HepG2 (cell line): ENCODE measurements around the gene KLHDC4. TPM values are rescaled to one million over a fixed set of nuclear protein-coding genes. Genes with fewer than 3 reads are reported as not detected.

Experiments used
- ATAC-seq: fragments of 200-7000 bp; cut with Tn5 transposase; 3 replicates; pipeline ENCODE4 v1.9.1; 2020; ENCODE audit warnings: mild to moderate bottlenecking, moderate library complexity
- BruUV-seq: library from RNA; stranded (reverse); fragments of 400-500 nt; replicated peaks from 2 replicates; lab custom pipeline; 2021; lab: Mats Ljungman, UMichigan
- CTCF ChIA-PET: fragments of 300-600 bp; formaldehyde crosslinking; extraction: SDS; loops from one replicate; lab custom pipeline; 2021; ENCODE audit warnings: low total read pairs, inconsistent platforms, low intra/inter-chr PET ratio; lab: Yijun Ruan, JAX
- POLR2A ChIA-PET: fragments of 350-600 bp; sonication (Branson Sonifier 250); formaldehyde crosslinking; loops from one replicate; lab custom pipeline; 2020; ENCODE audit warnings: antibody characterized with exemption, inconsistent platforms; lab: Yijun Ruan, JAX
- DNase-seq: peaks from one replicate; pipeline ENCODE4 v3.0.0-alpha.2; 2015; ENCODE audit warnings: low spot score
- FAIRE-seq: peaks from 3 replicates; lab custom pipeline; 2011; peaks lifted over from hg19 to GRCh38; lab: Jason Lieb, UNC
- H2AFZ ChIP-seq: one replicate; pipeline ENCODE4 v1.6.1; 2011; ENCODE audit warnings: low read length, inconsistent platforms
- H3K27ac ChIP-seq: fragments of 300-600 bp; 3 replicates; pipeline ENCODE4 v1.8.0; 2011; ENCODE audit warnings: mixed run types, mild to moderate bottlenecking, mixed read lengths, low read length, inconsistent platforms; ENCODE audit not compliant: insufficient read depth; ENCODE audit errors: extremely low read length
- H3K27me3 ChIP-seq, 2 experiments: fragments of 200-600 bp in 1 of 2; 2 replicates in 1 of 2; 3 replicates in 1 of 2; pipeline versions ENCODE4 v1.6.0 to v1.8.0; 2011; ENCODE audit warnings: low read length in 2 of 2, mild to moderate bottlenecking in 2 of 2, moderate library complexity in 2 of 2, inconsistent platforms in 1 of 2; ENCODE audit not compliant: insufficient read depth in 2 of 2, control insufficient read depth in 1 of 2
- H3K36me3 ChIP-seq, 2 experiments: fragments of 200-600 bp in 1 of 2; replicated peaks in 1 of 2; 2 replicates in 1 of 2; 3 replicates in 1 of 2; pipeline versions ENCODE4 v1.5.1 to v1.8.0; 2011; ENCODE audit warnings: low read length in 2 of 2, inconsistent platforms in 1 of 2; ENCODE audit not compliant: insufficient read depth in 2 of 2, control insufficient read depth in 1 of 2
- H3K4me1 ChIP-seq: 2 replicates; pipeline ENCODE4 v1.5.1; 2012; ENCODE audit warnings: low read length, inconsistent platforms; ENCODE audit not compliant: insufficient read depth
- H3K4me2 ChIP-seq: 2 replicates; pipeline ENCODE4 v1.6.0; 2011; ENCODE audit warnings: low read depth, low read length, inconsistent platforms
- H3K4me3 ChIP-seq, 3 experiments: fragments of 200-600 bp in 1 of 3; sonication (generic), shearing (Covaris generic) in 1 of 3; replicated peaks in 1 of 3; 2 replicates each; pipeline ENCODE4 v1.5.1; 2011 to 2016; ENCODE audit warnings: low read length in 3 of 3, inconsistent platforms in 2 of 3, low read depth in 2 of 3, mild to moderate bottlenecking in 2 of 3, control low read depth in 1 of 3, mixed read lengths in 1 of 3; ENCODE audit not compliant: insufficient read depth in 1 of 3
- H3K79me2 ChIP-seq: one replicate; pipeline ENCODE4 v1.6.1; 2011; ENCODE audit warnings: low read length, inconsistent platforms; ENCODE audit not compliant: insufficient read depth
- H3K9ac ChIP-seq: 2 replicates; pipeline ENCODE4 v1.6.0; 2011; ENCODE audit warnings: mild to moderate bottlenecking, low read depth, low read length, inconsistent platforms; ENCODE audit not compliant: insufficient read depth
- H3K9me3 ChIP-seq: 2 replicates; pipeline ENCODE4 v1.5.1; 2012; ENCODE audit warnings: mild to moderate bottlenecking, low read length
- H4K20me1 ChIP-seq: 2 replicates; pipeline ENCODE4 v1.6.0; 2011; ENCODE audit warnings: inconsistent platforms, mild to moderate bottlenecking, low read length, moderate library complexity; ENCODE audit not compliant: insufficient read depth
- ELF1 ChIP-seq: sonication (generic); formaldehyde crosslinking; IDR thresholded peaks from 2 replicates; pipeline ENCODE4 v1.4.0; 2020; ENCODE audit warnings: missing genetic modification reagents
- KDM5B ChIP-seq: sonication (generic); formaldehyde crosslinking; IDR thresholded peaks from 2 replicates; pipeline ENCODE4 v1.4.0; 2020; ENCODE audit warnings: missing genetic modification reagents, mild to moderate bottlenecking, borderline replicate concordance
- NR2F6 ChIP-seq, 2 experiments: IDR thresholded peaks; 2 replicates each; pipeline ENCODE4 v1.6.1; 2016; ENCODE audit warnings: antibody characterized with exemption in 1 of 2, mild to moderate bottlenecking in 1 of 2
- SRF ChIP-seq: IDR thresholded peaks from 2 replicates; pipeline ENCODE4 v1.6.1; 2011; ENCODE audit warnings: mild to moderate bottlenecking, low read depth, low read length, moderate library complexity
- TGIF2 ChIP-seq: IDR thresholded peaks from 2 replicates; pipeline ENCODE4 v1.6.1; 2016; ENCODE audit warnings: control low read depth, missing compliant biosample characterization
- ZBTB2 ChIP-seq: sonication (generic); formaldehyde crosslinking; IDR thresholded peaks from 2 replicates; pipeline ENCODE4 v1.8.0; 2022; ENCODE audit warnings: low read depth, missing genetic modification reagents
- ZNF101 ChIP-seq: sonication (generic); formaldehyde crosslinking; IDR thresholded peaks from 2 replicates; pipeline ENCODE4 v1.4.0; 2020; ENCODE audit warnings: mild to moderate bottlenecking, low read depth, missing genetic modification reagents, borderline replicate concordance
- ZNF451 ChIP-seq: sonication (generic); formaldehyde crosslinking; IDR thresholded peaks from 2 replicates; pipeline ENCODE4 v1.5.0; 2020; ENCODE audit warnings: mild to moderate bottlenecking, missing genetic modification reagents
- ZSCAN5A ChIP-seq: sonication (generic); formaldehyde crosslinking; IDR thresholded peaks from 2 replicates; pipeline ENCODE4 v1.8.0; 2022; ENCODE audit warnings: mild to moderate bottlenecking, missing genetic modification reagents, borderline replicate concordance
- WGBS: methylation state at CpG from one replicate; pipeline ENCODE4 v1.1.6; 2017; ENCODE audit warnings: low lambda C conversion rate; 5-methylcytosine and 5-hydroxymethylcytosine counted together
- in situ Hi-C: cut with HindIII; loops from 2 replicates; pipeline ENCODE4 v1.10.0; 2017; ENCODE audit warnings: low pct_unique_long_range_greater_than_20kb; ENCODE audit not compliant: extremely low pct_ligation_motif_present
- intact Hi-C: fragments of 100-400 bp; cut with micrococcal nuclease; formaldehyde crosslinking; loops from one replicate; pipeline ENCODE4 v1.10.0; 2022; ENCODE audit not compliant: unreplicated experiment
- polyA plus RNA-seq, 8 experiments: library from polyadenylated mRNA; depleted of rRNA in 3 of 8; stranded (reverse) in 7 of 8; unstranded in 1 of 8; fragments of >200 nt; fragmentation: Illumina TruSeq in 4 of 8; extraction: Trizol in 4 of 8; gene quantifications; 2 replicates each; pipeline versions ENCODE4 v1.2.1 to v1.2.3, GENCODE V29; 2011 to 2016; ENCODE audit warnings: low read depth in 4 of 8, missing spikeins in 1 of 8, mixed read lengths in 1 of 8; ENCODE audit not compliant: insufficient read depth in 1 of 8
- total RNA-seq, 5 experiments: library from RNA; depleted of rRNA; stranded (reverse); fragments of >200 nt; fragmentation: Illumina TruSeq; extraction: Trizol; gene quantifications; 2 replicates each; pipeline ENCODE4 v1.2.3, GENCODE V29; 2016; ENCODE audit warnings: low read depth in 1 of 5
- TF ChIP-seq, protein P1 (sequence below): sonication (generic); formaldehyde crosslinking; IDR thresholded peaks from 2 replicates; pipeline ENCODE4 v1.5.0; 2020; ENCODE audit warnings: missing genetic modification reagents, mild to moderate bottlenecking, borderline replicate concordance
- TF ChIP-seq, protein P2 (sequence below): sonication (generic); formaldehyde crosslinking; IDR thresholded peaks from 2 replicates; pipeline ENCODE4 v1.4.0; 2020; ENCODE audit warnings: mild to moderate bottlenecking, low read depth, missing genetic modification reagents
- TF ChIP-seq, protein P3 (sequence below): fragments of 450-650 bp; IDR thresholded peaks from 2 replicates; pipeline ENCODE4 v1.6.1; 2017
- TF ChIP-seq, protein P4 (sequence below): sonication (generic); formaldehyde crosslinking; IDR thresholded peaks from 2 replicates; pipeline ENCODE4 v1.5.1; 2020; ENCODE audit warnings: mild to moderate bottlenecking, missing genetic modification reagents, moderate library complexity

The KLHDC4 gene
- total and polyA plus RNA-seq, 2 of the 13 experiments (the other 11 are each of a cell fraction or from before 2014, with no cell fraction given) = 18.7 to 31.8 TPM

- Histone ChIP-seq H3K27ac (no peak overlapping the region), H3K9me3 (no peaks in the 10 kb centered on the region), H2AFZ (no peak overlapping the region), H3K27me3 (peaks cover 21 to 83% of the 10 kb centered on the region in 2 experiments), H4K20me1 (peaks cover 5% of the 10 kb centered on the region; the same call in 1 of the 2 replicates), H3K79me2 (no peaks in the 10 kb centered on the region), H3K9ac (no peak overlapping the region), H3K4me1 (peaks cover 6% of the 10 kb centered on the region), H3K4me3 (no peak overlapping the region), H3K4me2 (no peak overlapping the region), H3K36me3 (no peaks in the 10 kb centered on the region)
- BruUV-seq = no TSS peak
- ChIA-PET POLR2A (no interaction called here), CTCF (no interaction called here)
- intact Hi-C loops (no loop called here), in situ Hi-C loops (no loop called here)
- no peak for ATAC-seq
- 66% methylated on average over 5 of the region's 5 CpGs for WGBS
- FAIRE-seq = no peak
- no peak for DNase-seq
- TF ChIP-seq TGIF2 (CRISPR knock-in tag) (no peak), NR2F6 (IDR thresholded peaks at IDR 0.05) (no peak), NR2F6 (CRISPR knock-in tag; IDR thresholded peaks at IDR 0.05) (no peak), ZNF101 (CRISPR knock-in tag) (no peak), ELF1 (no peak), ZSCAN5A (CRISPR knock-in tag) (no peak), ZNF451 (CRISPR knock-in tag) (no peak), KDM5B (CRISPR knock-in tag) (no peak), SRF (no peak), ZBTB2 (CRISPR knock-in tag) (no peak)
- TF ChIP-seq, protein P1, sequence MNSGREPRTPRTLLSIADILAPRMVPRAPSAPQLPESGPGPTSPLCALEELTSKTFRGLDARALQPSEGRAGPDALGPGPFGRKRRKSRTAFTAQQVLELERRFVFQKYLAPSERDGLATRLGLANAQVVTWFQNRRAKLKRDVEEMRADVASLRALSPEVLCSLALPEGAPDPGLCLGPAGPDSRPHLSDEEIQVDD (CRISPR knock-in tag) = no peak
- TF ChIP-seq, protein P2, sequence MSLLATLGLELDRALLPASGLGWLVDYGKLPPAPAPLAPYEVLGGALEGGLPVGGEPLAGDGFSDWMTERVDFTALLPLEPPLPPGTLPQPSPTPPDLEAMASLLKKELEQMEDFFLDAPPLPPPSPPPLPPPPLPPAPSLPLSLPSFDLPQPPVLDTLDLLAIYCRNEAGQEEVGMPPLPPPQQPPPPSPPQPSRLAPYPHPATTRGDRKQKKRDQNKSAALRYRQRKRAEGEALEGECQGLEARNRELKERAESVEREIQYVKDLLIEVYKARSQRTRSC = no peak
- TF ChIP-seq, protein P3, sequence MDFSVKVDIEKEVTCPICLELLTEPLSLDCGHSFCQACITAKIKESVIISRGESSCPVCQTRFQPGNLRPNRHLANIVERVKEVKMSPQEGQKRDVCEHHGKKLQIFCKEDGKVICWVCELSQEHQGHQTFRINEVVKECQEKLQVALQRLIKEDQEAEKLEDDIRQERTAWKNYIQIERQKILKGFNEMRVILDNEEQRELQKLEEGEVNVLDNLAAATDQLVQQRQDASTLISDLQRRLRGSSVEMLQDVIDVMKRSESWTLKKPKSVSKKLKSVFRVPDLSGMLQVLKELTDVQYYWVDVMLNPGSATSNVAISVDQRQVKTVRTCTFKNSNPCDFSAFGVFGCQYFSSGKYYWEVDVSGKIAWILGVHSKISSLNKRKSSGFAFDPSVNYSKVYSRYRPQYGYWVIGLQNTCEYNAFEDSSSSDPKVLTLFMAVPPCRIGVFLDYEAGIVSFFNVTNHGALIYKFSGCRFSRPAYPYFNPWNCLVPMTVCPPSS = no peak
- TF ChIP-seq, protein P4, sequence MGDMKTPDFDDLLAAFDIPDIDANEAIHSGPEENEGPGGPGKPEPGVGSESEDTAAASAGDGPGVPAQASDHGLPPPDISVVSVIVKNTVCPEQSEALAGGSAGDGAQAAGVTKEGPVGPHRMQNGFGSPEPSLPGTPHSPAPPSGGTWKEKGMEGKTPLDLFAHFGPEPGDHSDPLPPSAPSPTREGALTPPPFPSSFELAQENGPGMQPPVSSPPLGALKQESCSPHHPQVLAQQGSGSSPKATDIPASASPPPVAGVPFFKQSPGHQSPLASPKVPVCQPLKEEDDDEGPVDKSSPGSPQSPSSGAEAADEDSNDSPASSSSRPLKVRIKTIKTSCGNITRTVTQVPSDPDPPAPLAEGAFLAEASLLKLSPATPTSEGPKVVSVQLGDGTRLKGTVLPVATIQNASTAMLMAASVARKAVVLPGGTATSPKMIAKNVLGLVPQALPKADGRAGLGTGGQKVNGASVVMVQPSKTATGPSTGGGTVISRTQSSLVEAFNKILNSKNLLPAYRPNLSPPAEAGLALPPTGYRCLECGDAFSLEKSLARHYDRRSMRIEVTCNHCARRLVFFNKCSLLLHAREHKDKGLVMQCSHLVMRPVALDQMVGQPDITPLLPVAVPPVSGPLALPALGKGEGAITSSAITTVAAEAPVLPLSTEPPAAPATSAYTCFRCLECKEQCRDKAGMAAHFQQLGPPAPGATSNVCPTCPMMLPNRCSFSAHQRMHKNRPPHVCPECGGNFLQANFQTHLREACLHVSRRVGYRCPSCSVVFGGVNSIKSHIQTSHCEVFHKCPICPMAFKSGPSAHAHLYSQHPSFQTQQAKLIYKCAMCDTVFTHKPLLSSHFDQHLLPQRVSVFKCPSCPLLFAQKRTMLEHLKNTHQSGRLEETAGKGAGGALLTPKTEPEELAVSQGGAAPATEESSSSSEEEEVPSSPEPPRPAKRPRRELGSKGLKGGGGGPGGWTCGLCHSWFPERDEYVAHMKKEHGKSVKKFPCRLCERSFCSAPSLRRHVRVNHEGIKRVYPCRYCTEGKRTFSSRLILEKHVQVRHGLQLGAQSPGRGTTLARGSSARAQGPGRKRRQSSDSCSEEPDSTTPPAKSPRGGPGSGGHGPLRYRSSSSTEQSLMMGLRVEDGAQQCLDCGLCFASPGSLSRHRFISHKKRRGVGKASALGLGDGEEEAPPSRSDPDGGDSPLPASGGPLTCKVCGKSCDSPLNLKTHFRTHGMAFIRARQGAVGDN (CRISPR knock-in tag) = no peak
Observed at GRCh38 chr16:87674419-87674818, 91.4 kb downstream of the KLHDC4 start.
